Measurements from ENCODE around the gene ELP5. TPM values are rescaled to one million over a fixed set of nuclear protein-coding genes. Genes with fewer than 3 reads are reported as not detected.

The ELP5 gene
- total RNA-seq, 1 donor from 2014 or later, result 35.0 TPM

DNA sequence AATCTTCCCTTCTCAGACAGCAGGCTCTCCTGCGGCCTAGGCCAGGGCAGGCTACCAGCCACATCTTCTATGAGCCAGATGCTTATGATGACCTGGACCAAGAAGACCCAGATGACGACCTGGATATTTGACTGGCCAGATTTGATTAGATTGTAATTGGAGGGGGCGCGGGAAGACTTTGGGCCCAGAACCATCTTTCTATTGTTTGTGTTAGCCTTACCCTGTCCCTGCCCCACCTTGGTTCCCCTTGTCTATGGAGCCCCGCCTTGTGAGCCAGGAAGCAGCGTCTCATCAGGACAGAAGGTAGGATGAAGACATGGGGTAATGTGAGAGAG, 7.5 kb downstream of the ELP5 start:
- Histone ChIP-seq H3K4me1 (peaks cover 25% of the 10 kb centered on the region), H3K27ac (no peak overlapping the region), H3K36me3 (peaks cover 44% of the 10 kb centered on the region), H3K27me3 (peaks cover 4% of the 10 kb centered on the region), H3K9me3 (no peaks in the 10 kb centered on the region), H3K4me3 (no peak overlapping the region)
- ATAC-seq, result no peak
- DNase-seq, result no peak
- intact Hi-C loops (cut with DNase I), result no loop called here
- no peak for TF ChIP-seq CTCF (IDR thresholded peaks at IDR 0.05)

GRCh38 chr17:7260151-7260550, 8.1 kb downstream of the ELP5 start:
- H3K4me1 ChIP-seq, result peaks cover 25% of the 10 kb centered on the region
- peaks cover 4% of the 10 kb centered on the region for H3K27me3 ChIP-seq
- DNase-seq, result no peak
- intact Hi-C loops (cut with DNase I), result no loop called here
- H3K27ac ChIP-seq, result peak overlapping the region; percentile 91
- peak overlapping the region; percentile 68 for H3K4me3 ChIP-seq
- H3K36me3 ChIP-seq, result peaks cover 38% of the 10 kb centered on the region
- no peak for TF ChIP-seq CTCF (IDR thresholded peaks at IDR 0.05)
- no peak for ATAC-seq
- H3K9me3 ChIP-seq, result no peaks in the 10 kb centered on the region

- Histone ChIP-seq H3K4me1 (peaks cover 25% of the 10 kb centered on the region), H3K9me3 (no peaks in the 10 kb centered on the region), H3K36me3 (peaks cover 31% of the 10 kb centered on the region), H3K27me3 (peaks cover 4% of the 10 kb centered on the region), H3K27ac (peak overlapping the region; percentile 91), H3K4me3 (peak overlapping the region; percentile 68)
- DNase-seq, result peak; percentile 93
- intact Hi-C loops (cut with DNase I), result no loop called here
- TF ChIP-seq CTCF (IDR thresholded peaks at IDR 0.05), result no peak
- ATAC-seq, result peak; percentile 74
Observed at GRCh38 chr17:7260651-7261378, 8.8 kb downstream of the ELP5 start.

DNA sequence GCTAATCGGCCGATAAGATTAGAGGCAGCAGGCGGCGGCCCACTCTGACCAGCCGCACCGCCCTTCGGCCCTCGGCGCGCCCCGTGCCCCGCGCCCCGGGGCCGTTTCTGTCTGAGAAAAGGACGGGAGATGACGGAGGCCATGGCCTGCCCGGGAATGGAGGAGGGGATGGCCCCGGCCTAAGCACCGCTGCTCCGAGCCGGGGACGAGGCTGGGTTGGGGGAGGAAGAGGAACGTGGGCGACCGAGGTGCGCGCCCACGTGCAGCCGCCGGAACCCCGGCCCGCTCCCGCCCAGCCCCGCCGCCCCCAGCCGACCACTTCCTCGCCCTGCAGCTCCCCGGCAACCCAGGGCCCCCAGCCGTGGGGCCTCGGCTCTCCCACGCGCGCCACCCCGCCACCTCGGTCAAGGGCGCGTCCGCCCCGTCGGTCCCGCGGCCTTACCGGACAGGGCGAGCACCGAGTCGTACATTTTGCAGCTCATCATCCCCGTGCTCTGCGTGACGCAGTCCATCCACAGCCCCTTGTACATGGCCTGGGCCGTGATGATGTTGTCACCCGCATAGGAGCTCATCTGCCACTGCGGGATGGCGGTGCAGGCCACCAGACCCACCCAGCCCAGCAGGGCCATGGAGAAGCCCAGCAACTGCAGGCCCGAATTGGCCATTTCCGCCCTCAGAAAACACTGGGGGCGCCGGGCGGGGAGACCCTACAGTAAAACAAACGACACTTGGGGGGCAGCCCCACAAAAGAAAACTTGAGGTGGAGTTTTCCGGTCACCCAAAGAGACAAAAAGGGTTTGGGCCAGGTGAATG, 9.6 kb downstream of the ELP5 start:
- TF ChIP-seq CTCF (IDR thresholded peaks at IDR 0.05), result no peak
- peak overlapping the region; percentile 91 for H3K27ac ChIP-seq
- intact Hi-C loops (cut with DNase I), result no loop called here
- peaks cover 25% of the 10 kb centered on the region for H3K4me1 ChIP-seq
- peak; percentile 21 for ATAC-seq
- H3K9me3 ChIP-seq, result no peaks in the 10 kb centered on the region
- DNase-seq, result peak; percentile 79
- H3K4me3 ChIP-seq, result peak overlapping the region; percentile 68
- peaks cover 4% of the 10 kb centered on the region for H3K27me3 ChIP-seq
- H3K36me3 ChIP-seq, result peaks cover 23% of the 10 kb centered on the region

DNA sequence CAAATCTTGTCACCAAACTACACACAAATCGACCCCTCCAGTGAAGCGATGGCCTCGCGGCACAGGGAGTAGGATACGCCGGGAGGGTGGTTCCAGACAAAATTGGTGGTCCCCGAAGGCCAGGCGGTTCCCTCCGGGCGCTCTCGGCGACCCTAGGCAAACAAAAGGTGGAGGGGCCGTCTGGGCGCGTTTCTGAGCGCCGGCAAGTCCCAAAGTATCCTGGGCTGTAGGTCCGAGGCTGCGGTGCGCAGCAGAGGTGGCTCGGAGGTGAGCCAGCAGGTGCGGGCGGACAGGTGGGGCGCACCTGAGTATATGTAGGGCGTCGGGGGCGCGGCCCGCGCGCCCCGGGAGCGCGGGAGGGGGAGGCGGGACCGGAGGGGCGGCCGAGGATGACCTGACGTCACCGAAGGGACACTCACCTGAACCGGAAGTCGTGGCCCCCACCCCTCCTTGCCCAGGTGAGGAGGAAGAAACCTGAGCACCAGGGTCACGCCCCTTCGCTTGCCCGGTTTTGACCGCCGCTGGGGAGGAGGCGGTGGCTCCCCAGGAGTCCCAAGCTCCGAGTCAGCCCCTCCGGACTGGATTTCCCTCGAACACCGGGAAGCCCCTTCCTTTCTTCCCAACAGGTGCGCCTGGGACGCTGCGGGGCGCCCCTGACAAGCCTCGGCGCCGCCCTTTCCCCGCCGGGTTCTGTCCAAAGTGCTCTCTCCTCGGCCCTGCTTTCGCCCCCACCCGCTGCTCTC, 10.3 kb downstream of the ELP5 start, which contains the start of gene CLDN7:
CLDN7 (minus strand) TSS at position 287 of the 743 bp plus-strand sequence. CDS start 435 bp downstream, outside the sequence.
- H3K36me3 ChIP-seq, result peaks cover 17% of the 10 kb centered on the region
- H3K4me1 ChIP-seq, result peaks cover 25% of the 10 kb centered on the region
- peak within 1 kb of the TSS; percentile 91 for H3K27ac ChIP-seq
- intact Hi-C loops (cut with DNase I), result no loop called here
- ATAC-seq, result peak; percentile 80
- no peak for TF ChIP-seq CTCF (IDR thresholded peaks at IDR 0.05)
- peak within 1 kb of the TSS; percentile 68 for H3K4me3 ChIP-seq
- peak; percentile 95 for DNase-seq
- H3K9me3 ChIP-seq, result no peaks in the 10 kb centered on the region
- H3K27me3 ChIP-seq, result peaks cover 4% of the 10 kb centered on the region

Data from upper lobe of right lung (tissue), 1 donor.